Smooth muscle cell (in vitro differentiated cells): ENCODE measurements around the gene TLE3. TPM values are rescaled to one million over a fixed set of nuclear protein-coding genes. Genes with fewer than 3 reads are reported as not detected.

ENCODE experiments used
- DNase-seq: peaks from one replicate; lab custom pipeline; 2025; ENCODE audit not compliant: unreplicated experiment; lab: John Stamatoyannopoulos, UW
- H2AFZ ChIP-seq: fragments of 200-600 bp; sonication (generic); 2 replicates; pipeline ENCODE4 v1.6.0; 2016; ENCODE audit warnings: antibody characterized with exemption, low read depth, mild to moderate bottlenecking
- H3F3A ChIP-seq: fragments of 200-600 bp; sonication (generic); 2 replicates; pipeline ENCODE4 v1.6.0; 2017; ENCODE audit warnings: antibody characterized with exemption, low read depth
- H3K27ac ChIP-seq: fragments of 200-600 bp; sonication (generic); 2 replicates; pipeline ENCODE4 v1.5.1; 2016; ENCODE audit warnings: low read depth, mild to moderate bottlenecking
- H3K27me3 ChIP-seq: fragments of 200-600 bp; sonication (generic); 2 replicates; pipeline ENCODE4 v1.6.1; 2016; ENCODE audit warnings: low read depth, mild to moderate bottlenecking
- H3K36me3 ChIP-seq: fragments of 200-600 bp; sonication (generic); 2 replicates; pipeline ENCODE4 v1.5.1; 2016; ENCODE audit warnings: low read depth
- H3K4me1 ChIP-seq: fragments of 200-600 bp; sonication (generic); 2 replicates; pipeline ENCODE4 v1.5.1; 2016; ENCODE audit warnings: low read depth
- H3K4me2 ChIP-seq: fragments of 200-600 bp; sonication (generic); 2 replicates; pipeline ENCODE4 v1.6.0; 2016; ENCODE audit warnings: mild to moderate bottlenecking
- H3K4me3 ChIP-seq: fragments of 200-600 bp; sonication (generic); 2 replicates; pipeline ENCODE4 v1.5.1; 2016; ENCODE audit warnings: mild to moderate bottlenecking
- H3K79me2 ChIP-seq: fragments of 200-600 bp; sonication (generic); 2 replicates; pipeline ENCODE4 v1.6.0; 2016; ENCODE audit warnings: low read depth, mild to moderate bottlenecking
- H3K9ac ChIP-seq: fragments of 200-600 bp; sonication (generic); 2 replicates; pipeline ENCODE4 v1.6.0; 2016; ENCODE audit warnings: low read depth
- H3K9me3 ChIP-seq: fragments of 200-600 bp; sonication (generic); replicated peaks from 2 replicates; pipeline ENCODE4 v1.5.1; 2016; ENCODE audit warnings: low read depth
- H4K20me1 ChIP-seq: fragments of 200-600 bp; sonication (generic); 2 replicates; pipeline ENCODE4 v1.6.0; 2016; ENCODE audit warnings: low read depth
- WGBS: methylation state at CpG from one replicate; pipeline ENCODE4 v1.1.7; 2016; ENCODE audit warnings: low lambda C conversion rate; 5-methylcytosine and 5-hydroxymethylcytosine counted together
- polyA plus RNA-seq: library from polyadenylated mRNA; unstranded; fragments of >200 nt; fragmentation: Nextera tagmentation; extraction: Ambion mirVana; gene quantifications from 2 replicates; pipeline ENCODE4 v1.2.1, GENCODE V29; 2016
- total RNA-seq: library from RNA; depleted of rRNA; stranded (reverse); fragments of >200 nt; gene quantifications from 2 replicates; pipeline ENCODE4 v1.2.3, GENCODE V29; 2014
- TF ChIP-seq, protein P1 (sequence below): fragments of 200-600 bp; sonication (generic); IDR thresholded peaks from 2 replicates; pipeline ENCODE4 v1.5.1; 2017; ENCODE audit warnings: borderline replicate concordance, mild to moderate bottlenecking, antibody characterized with exemption; ENCODE audit not compliant: insufficient read depth, poor library complexity, severe bottlenecking

TLE3 gene
- total and polyA plus RNA-seq, 2 experiments from 2014 or later = 50.9 to 53.2 TPM

DNA sequence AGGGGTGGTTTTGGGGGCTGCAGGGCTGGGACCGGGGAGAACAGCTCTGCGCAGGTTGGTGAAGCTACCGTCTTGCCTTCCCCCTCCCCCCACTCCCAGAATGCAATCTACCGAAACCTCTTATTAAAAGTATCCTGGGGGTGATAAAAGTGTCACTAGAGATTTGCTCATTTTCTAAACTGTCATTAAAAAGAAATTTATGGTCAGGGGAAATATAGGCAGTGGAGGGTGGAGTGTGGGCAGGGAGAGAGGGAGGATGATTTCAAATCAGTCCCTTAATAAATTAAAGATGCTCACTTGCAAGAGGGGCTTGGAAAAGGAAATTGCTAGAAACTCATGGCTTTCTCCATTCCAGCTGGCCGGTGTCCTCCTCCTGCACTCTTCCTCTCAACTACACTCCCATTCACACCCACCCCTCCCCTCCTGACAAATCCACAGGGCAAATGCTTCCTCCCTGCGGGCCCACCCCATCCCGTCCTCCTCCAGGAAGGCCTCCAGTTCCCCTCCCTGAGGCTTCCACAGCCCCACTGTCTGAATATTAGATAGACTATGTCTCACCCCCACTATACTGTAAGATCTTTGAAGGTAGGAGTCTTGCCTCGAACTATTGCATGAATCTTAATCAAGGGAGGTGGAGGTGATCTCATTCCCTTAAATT is 83.9 kb downstream of the TLE3 start:
- WGBS = 86% methylated on average over 8 of the region's 8 CpGs
- H3K9ac ChIP-seq = no peak overlapping the region
- H4K20me1 ChIP-seq = no peaks in the 10 kb centered on the region
- no peak for DNase-seq
- no peaks in the 10 kb centered on the region for H3F3A ChIP-seq
- H2AFZ ChIP-seq = no peak overlapping the region
- no peak overlapping the region for H3K27ac ChIP-seq
- no peak overlapping the region for H3K4me3 ChIP-seq
- TF ChIP-seq, protein P1, sequence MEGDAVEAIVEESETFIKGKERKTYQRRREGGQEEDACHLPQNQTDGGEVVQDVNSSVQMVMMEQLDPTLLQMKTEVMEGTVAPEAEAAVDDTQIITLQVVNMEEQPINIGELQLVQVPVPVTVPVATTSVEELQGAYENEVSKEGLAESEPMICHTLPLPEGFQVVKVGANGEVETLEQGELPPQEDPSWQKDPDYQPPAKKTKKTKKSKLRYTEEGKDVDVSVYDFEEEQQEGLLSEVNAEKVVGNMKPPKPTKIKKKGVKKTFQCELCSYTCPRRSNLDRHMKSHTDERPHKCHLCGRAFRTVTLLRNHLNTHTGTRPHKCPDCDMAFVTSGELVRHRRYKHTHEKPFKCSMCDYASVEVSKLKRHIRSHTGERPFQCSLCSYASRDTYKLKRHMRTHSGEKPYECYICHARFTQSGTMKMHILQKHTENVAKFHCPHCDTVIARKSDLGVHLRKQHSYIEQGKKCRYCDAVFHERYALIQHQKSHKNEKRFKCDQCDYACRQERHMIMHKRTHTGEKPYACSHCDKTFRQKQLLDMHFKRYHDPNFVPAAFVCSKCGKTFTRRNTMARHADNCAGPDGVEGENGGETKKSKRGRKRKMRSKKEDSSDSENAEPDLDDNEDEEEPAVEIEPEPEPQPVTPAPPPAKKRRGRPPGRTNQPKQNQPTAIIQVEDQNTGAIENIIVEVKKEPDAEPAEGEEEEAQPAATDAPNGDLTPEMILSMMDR = no peak
- no peaks in the 10 kb centered on the region for H3K9me3 ChIP-seq
- H3K4me2 ChIP-seq = no peak overlapping the region
- peaks cover 6% of the 10 kb centered on the region for H3K4me1 ChIP-seq
- H3K79me2 ChIP-seq = no peaks in the 10 kb centered on the region
- no peaks in the 10 kb centered on the region for H3K36me3 ChIP-seq
- H3K27me3 ChIP-seq = no peaks in the 10 kb centered on the region

DNA sequence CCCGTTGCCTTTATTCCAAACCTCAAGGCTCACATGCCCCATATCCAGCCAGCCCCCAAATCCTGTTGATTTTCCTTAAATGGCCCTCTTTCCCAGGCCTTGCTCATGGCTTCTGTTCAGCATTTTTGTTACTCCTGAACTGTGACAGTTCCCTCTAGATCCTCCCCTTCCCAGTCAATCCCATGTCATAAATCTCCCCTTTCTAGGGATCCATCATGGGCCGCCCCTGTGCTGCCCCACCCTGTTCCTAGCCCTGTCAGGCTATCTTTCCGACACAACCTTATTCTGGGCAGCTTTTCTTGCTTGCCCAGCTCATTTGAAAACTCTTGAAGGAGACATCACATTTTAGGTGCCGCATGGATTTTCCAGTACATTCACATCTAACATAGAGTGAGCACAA is 84.8 kb downstream of the TLE3 start:
- DNase-seq = no peak
- no peaks in the 10 kb centered on the region for H4K20me1 ChIP-seq
- no peaks in the 10 kb centered on the region for H3K27me3 ChIP-seq
- TF ChIP-seq, protein P1 = no peak
- H3K4me1 ChIP-seq = peaks cover 6% of the 10 kb centered on the region
- H3K79me2 ChIP-seq = no peaks in the 10 kb centered on the region
- 83% methylated on average over 4 of the region's 4 CpGs for WGBS
- no peak overlapping the region for H3K4me2 ChIP-seq
- H3K27ac ChIP-seq = no peak overlapping the region
- no peaks in the 10 kb centered on the region for H3K9me3 ChIP-seq
- no peak overlapping the region for H3K9ac ChIP-seq
- H2AFZ ChIP-seq = no peak overlapping the region
- H3K4me3 ChIP-seq = no peak overlapping the region
- no peaks in the 10 kb centered on the region for H3F3A ChIP-seq
- H3K36me3 ChIP-seq = no peaks in the 10 kb centered on the region

DNA sequence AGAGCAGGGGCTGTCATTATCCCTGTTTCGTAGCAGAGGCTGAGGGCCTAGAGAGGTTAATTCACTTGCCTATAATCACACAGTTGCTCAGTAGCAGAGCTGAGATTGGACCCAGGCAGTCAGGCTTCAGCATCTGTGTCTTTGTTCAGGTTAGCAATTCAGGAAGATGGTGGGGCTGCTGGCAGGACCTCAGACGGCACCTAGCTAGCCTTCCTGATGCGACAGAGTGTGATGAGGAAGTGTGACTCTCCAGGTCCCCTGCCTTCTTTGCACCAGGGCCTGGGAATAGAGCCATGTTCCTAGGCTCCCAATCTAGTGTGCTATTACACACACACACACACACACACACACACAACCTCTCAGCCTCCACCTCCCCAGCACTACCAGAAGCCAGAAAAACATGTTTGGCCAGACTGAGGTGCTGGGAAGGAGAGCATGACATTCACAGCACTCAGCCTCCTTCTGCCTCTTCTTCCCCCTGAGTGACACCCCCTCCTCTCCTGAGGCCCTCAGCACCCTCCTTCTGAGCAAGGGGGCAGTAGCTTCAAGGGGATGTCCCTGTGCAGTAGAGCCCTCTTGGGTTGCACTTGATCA is 88.9 kb downstream of the TLE3 start:
- no peaks in the 10 kb centered on the region for H3K9me3 ChIP-seq
- 93% methylated on average over 3 of the region's 3 CpGs for WGBS
- H3K36me3 ChIP-seq = no peaks in the 10 kb centered on the region
- TF ChIP-seq, protein P1 = no peak
- no peak overlapping the region for H2AFZ ChIP-seq
- no peaks in the 10 kb centered on the region for H3F3A ChIP-seq
- H4K20me1 ChIP-seq = no peaks in the 10 kb centered on the region
- no peak overlapping the region for H3K9ac ChIP-seq
- no peak overlapping the region for H3K4me2 ChIP-seq
- H3K27ac ChIP-seq = no peak overlapping the region
- no peak for DNase-seq
- H3K79me2 ChIP-seq = no peaks in the 10 kb centered on the region
- H3K4me1 ChIP-seq = no peaks in the 10 kb centered on the region
- no peaks in the 10 kb centered on the region for H3K27me3 ChIP-seq
- H3K4me3 ChIP-seq = no peak overlapping the region
